ENCODE results near the gene SYNC. TPM values are rescaled to one million over a fixed set of nuclear protein-coding genes. Genes with fewer than 3 reads are reported as not detected.

SYNC gene
- total and polyA plus RNA-seq, 9 donors = 24.2 to 46.3 (median 35.5) TPM

DNA sequence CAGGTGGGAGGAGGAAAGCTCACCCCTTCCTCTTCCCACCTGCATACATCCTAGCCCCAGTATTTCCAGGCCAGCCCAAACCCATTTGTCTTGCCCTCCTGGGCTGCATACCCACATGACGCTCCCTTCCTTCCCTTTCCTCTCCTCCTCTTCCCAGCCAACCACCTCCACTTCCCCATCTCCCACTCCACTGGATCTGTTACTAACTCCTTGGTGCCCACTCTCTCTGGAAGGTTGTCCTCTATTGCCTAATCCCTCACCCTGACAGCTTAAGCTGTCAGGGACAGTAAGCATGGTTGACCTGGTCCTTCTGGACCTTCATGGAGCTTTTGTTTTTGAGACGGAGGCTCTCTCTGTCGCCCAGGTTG lies 23.0 kb upstream of the SYNC start:
- Histone ChIP-seq H3K4me3 (ENCODE audit: low read length) (no peak overlapping the region), H3K4me1 (ENCODE audit: control insufficient read depth, insufficient read depth, low read length) (peaks cover 7% of the 10 kb centered on the region), H3K27ac (ENCODE audit: low read length) (no peak overlapping the region), H3K36me3 (ENCODE audit: control insufficient read depth, insufficient read depth, low read length) (no peaks in the 10 kb centered on the region), H3K9me3 (replicated peaks; ENCODE audit: control insufficient read depth, low read depth, low read length) (no peaks in the 10 kb centered on the region), H3K27me3 (ENCODE audit: control insufficient read depth, insufficient read depth, low read length) (no peaks in the 10 kb centered on the region)
- WGBS (ENCODE audit: insufficient coverage) = 79% methylated on average over 3 of the region's 3 CpGs
- DNase-seq = no peak

- Histone ChIP-seq H3K4me3 (ENCODE audit: low read length) (no peak overlapping the region), H3K27ac (ENCODE audit: low read length) (no peak overlapping the region)
- peak; percentile 59 for DNase-seq
These were observed 22.4 kb upstream of the SYNC start for GRCh38 chr1:32724678-32725614.

DNA sequence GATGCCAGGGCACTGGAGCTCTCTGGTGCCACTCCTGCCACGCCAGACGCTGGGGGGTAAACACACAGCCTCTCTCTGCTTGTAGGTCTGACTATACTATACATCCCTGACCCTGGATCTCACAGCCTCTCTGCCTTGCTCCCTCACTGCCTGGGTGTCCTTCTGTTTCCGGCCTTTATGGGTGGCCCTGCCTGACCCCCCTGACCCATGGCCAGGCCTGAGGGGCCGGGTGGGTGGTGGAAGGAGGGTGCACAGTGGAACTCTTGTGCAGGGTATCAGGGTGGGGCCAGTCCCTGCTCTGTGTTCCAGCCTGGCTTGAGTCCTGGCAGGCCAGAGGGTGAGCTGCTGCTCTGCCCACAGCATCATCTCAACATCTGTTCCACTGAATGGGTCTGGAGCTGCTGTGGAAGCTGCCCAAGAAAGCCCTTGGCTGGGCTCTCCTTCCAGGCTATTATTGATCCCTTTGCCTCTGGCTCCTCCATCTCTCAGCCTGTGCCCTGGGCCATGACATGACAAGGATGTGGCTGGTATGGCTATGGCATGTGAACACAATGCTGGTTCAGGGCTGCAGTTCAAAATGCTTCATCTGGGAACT lies 17.2 kb upstream of the SYNC start:
- H3K36me3 ChIP-seq (ENCODE audit: control insufficient read depth, insufficient read depth, low read length) = no peaks in the 10 kb centered on the region
- no peak for DNase-seq
- 80% methylated on average over 1 of the region's 4 CpGs for WGBS (ENCODE audit: insufficient coverage)
- H3K4me3 ChIP-seq (ENCODE audit: low read length) = no peak overlapping the region
- no peaks in the 10 kb centered on the region for H3K27me3 ChIP-seq (ENCODE audit: control insufficient read depth, insufficient read depth, low read length)
- peaks cover 3% of the 10 kb centered on the region for H3K4me1 ChIP-seq (ENCODE audit: control insufficient read depth, insufficient read depth, low read length)
- no peak overlapping the region for H3K27ac ChIP-seq (ENCODE audit: low read length)
- H3K9me3 ChIP-seq (replicated peaks; ENCODE audit: control insufficient read depth, low read depth, low read length) = no peaks in the 10 kb centered on the region

More at GRCh38 chr1:32724678-32725614, 22.4 kb upstream of the SYNC start:
- Histone ChIP-seq H3K4me1 (ENCODE audit: control insufficient read depth, insufficient read depth, low read length) (peaks cover 9% of the 10 kb centered on the region), H3K9me3 (replicated peaks; ENCODE audit: control insufficient read depth, low read depth, low read length) (no peaks in the 10 kb centered on the region), H3K36me3 (ENCODE audit: control insufficient read depth, insufficient read depth, low read length) (no peaks in the 10 kb centered on the region), H3K27me3 (ENCODE audit: control insufficient read depth, insufficient read depth, low read length) (no peaks in the 10 kb centered on the region)
- WGBS (ENCODE audit: insufficient coverage) = 52% methylated on average over 2 of the region's 14 CpGs

DNA sequence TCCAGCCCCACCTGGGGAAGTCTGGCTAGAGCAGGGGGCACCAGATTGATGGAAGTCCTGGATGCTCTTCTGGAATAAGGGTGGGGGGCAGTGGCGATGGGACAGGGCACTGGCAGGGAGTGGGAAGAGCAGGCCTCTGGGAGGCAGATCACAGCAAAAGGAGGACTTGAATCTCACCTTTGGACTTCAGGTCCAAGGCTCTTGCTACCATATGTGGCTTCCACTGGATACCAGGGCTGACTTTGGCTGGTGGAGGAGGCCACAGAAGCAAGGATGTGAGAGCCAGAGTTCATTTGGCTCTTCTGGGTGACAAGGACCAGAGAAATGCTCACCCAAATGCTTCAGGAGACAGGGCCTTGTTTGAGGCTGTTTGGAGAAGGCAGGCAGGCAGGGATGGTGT lies 16.0 kb upstream of the SYNC start:
- H3K4me3 ChIP-seq (ENCODE audit: low read length) = no peak overlapping the region
- 100% methylated on average over 1 of the region's 1 CpG for WGBS (ENCODE audit: insufficient coverage)
- no peak overlapping the region for H3K27ac ChIP-seq (ENCODE audit: low read length)
- H3K9me3 ChIP-seq (replicated peaks; ENCODE audit: control insufficient read depth, low read depth, low read length) = no peaks in the 10 kb centered on the region
- H3K27me3 ChIP-seq (ENCODE audit: control insufficient read depth, insufficient read depth, low read length) = no peaks in the 10 kb centered on the region
- no peak for DNase-seq
- no peaks in the 10 kb centered on the region for H3K36me3 ChIP-seq (ENCODE audit: control insufficient read depth, insufficient read depth, low read length)
- H3K4me1 ChIP-seq (ENCODE audit: control insufficient read depth, insufficient read depth, low read length) = peaks cover 3% of the 10 kb centered on the region

- H3K27ac ChIP-seq (ENCODE audit: low read length) = no peak overlapping the region
- H3K4me3 ChIP-seq (ENCODE audit: low read length) = no peak overlapping the region
- peaks cover 3% of the 10 kb centered on the region for H3K4me1 ChIP-seq (ENCODE audit: control insufficient read depth, insufficient read depth, low read length)
- 100% methylated on average over 1 of the region's 2 CpGs for WGBS (ENCODE audit: insufficient coverage)
- H3K9me3 ChIP-seq (replicated peaks; ENCODE audit: control insufficient read depth, low read depth, low read length) = no peaks in the 10 kb centered on the region
- DNase-seq = no peak
- no peaks in the 10 kb centered on the region for H3K27me3 ChIP-seq (ENCODE audit: control insufficient read depth, insufficient read depth, low read length)
- H3K36me3 ChIP-seq (ENCODE audit: control insufficient read depth, insufficient read depth, low read length) = no peaks in the 10 kb centered on the region
These were observed 15.5 kb upstream of the SYNC start for GRCh38 chr1:32718036-32718435.

- Histone ChIP-seq H3K27me3 (ENCODE audit: control insufficient read depth, insufficient read depth, low read length) (no peaks in the 10 kb centered on the region), H3K9me3 (replicated peaks; ENCODE audit: control insufficient read depth, low read depth, low read length) (no peaks in the 10 kb centered on the region), H3K36me3 (ENCODE audit: control insufficient read depth, insufficient read depth, low read length) (no peaks in the 10 kb centered on the region), H3K4me1 (ENCODE audit: control insufficient read depth, insufficient read depth, low read length) (peaks cover 3% of the 10 kb centered on the region), H3K4me3 (ENCODE audit: low read length) (no peak overlapping the region), H3K27ac (ENCODE audit: low read length) (no peak overlapping the region)
- WGBS (ENCODE audit: insufficient coverage) = 92% methylated on average over 2 of the region's 4 CpGs
- DNase-seq = no peak
These were observed 14.9 kb upstream of the SYNC start for GRCh38 chr1:32717503-32717902.

DNA sequence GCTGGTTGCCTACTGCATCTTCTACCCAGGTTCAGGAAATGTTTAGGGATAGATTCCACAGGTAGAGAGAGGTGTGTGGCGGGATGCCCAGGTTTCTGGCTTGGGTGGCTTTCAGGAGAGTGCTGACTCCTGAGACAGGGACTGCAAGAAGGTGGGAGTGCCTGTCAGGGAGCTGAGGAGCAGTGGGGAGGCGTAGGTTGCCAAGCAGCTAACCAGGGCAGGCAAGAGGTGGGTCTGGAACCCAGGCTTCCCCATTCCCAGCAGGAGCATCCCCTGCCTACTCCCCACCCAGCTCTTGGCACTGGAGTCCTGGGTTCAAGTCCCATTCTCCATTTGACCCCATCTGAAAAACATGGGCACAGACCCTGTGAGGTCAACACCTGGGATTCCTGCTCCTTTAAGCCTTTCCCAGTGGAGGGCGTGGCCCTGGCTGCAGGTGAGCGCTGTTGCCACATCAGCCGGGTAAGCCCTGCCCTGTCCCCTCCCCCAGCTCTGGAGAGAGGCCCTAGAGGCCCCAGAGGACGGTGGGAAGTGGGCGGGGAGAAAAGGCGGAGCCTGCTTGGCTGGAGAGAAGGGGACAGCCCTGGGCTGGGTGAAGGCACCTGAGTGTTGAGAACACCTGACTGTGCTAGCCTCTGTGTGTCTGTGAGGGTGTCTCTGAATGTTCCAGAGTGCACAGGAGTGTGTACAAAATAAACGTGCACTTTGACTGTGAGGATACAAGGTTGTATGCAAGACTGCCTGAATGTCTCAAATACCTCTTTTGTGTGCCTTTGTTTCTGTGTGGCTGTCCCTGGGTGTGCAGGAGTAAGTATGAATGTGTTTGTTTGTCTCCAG lies 14.0 kb upstream of the SYNC start:
- H3K27ac ChIP-seq (ENCODE audit: low read length) = no peak overlapping the region
- DNase-seq = no peak
- 18% methylated on average over 5 of the region's 9 CpGs for WGBS (ENCODE audit: insufficient coverage)

DNA sequence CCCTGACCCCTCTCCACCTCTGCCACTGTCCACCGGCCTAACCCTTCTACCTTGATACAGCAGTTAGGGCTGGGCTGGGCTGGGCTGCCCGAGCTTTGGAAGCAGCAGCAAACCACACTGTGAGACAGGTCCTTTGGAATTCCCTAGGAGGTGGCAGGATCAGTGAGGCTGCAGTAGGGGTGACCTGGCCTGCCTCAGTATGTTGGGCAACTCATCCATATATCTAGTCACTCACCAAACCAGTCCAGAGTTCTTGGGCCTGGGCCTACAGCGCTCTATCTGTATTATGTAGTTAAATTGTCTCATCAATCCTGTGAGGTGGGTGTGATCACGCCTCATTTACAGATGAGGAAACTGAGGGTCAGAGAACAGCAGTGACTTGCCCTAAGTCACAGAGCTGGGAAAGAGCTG lies 13.3 kb upstream of the SYNC start:
- Histone ChIP-seq H3K36me3 (ENCODE audit: control insufficient read depth, insufficient read depth, low read length) (no peaks in the 10 kb centered on the region), H3K27ac (ENCODE audit: low read length) (no peak overlapping the region), H3K9me3 (replicated peaks; ENCODE audit: control insufficient read depth, low read depth, low read length) (no peaks in the 10 kb centered on the region), H3K4me1 (ENCODE audit: control insufficient read depth, insufficient read depth, low read length) (peaks cover 10% of the 10 kb centered on the region), H3K4me3 (ENCODE audit: low read length) (no peak overlapping the region), H3K27me3 (ENCODE audit: control insufficient read depth, insufficient read depth, low read length) (no peaks in the 10 kb centered on the region)
- DNase-seq = no peak
- 73% methylated on average over 3 of the region's 4 CpGs for WGBS (ENCODE audit: insufficient coverage)

More for the DNA sequence above, 14.0 kb upstream of the SYNC start:
- Histone ChIP-seq H3K36me3 (ENCODE audit: control insufficient read depth, insufficient read depth, low read length) (no peaks in the 10 kb centered on the region), H3K9me3 (replicated peaks; ENCODE audit: control insufficient read depth, low read depth, low read length) (no peaks in the 10 kb centered on the region), H3K27me3 (ENCODE audit: control insufficient read depth, insufficient read depth, low read length) (no peaks in the 10 kb centered on the region), H3K4me3 (ENCODE audit: low read length) (no peak overlapping the region), H3K4me1 (ENCODE audit: control insufficient read depth, insufficient read depth, low read length) (peaks cover 10% of the 10 kb centered on the region)

DNA sequence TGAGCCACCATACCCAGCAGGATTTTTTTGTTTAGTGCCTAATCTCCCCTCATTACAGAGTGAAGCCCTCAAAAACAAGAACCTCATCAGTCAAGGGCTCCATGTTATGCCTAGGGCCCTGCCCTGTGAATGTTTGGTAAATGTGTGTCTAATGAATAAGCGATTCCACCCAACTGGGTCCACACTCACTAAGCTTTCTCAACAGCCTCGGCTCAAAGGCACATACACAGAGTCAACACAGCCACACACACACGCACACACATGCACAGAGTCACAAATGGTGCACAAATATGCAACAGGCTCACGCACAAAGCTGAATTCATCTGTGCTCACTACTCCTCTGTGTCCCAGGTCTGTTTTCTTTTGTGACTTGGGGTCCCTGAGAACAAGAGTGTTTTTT lies 11.7 kb upstream of the SYNC start:
- H3K4me3 ChIP-seq (ENCODE audit: low read length) = no peak overlapping the region
- no peaks in the 10 kb centered on the region for H3K27me3 ChIP-seq (ENCODE audit: control insufficient read depth, insufficient read depth, low read length)
- no peaks in the 10 kb centered on the region for H3K9me3 ChIP-seq (replicated peaks; ENCODE audit: control insufficient read depth, low read depth, low read length)
- peaks cover 7% of the 10 kb centered on the region for H3K4me1 ChIP-seq (ENCODE audit: control insufficient read depth, insufficient read depth, low read length)
- H3K27ac ChIP-seq (ENCODE audit: low read length) = no peak overlapping the region
- no peak for DNase-seq
- no peaks in the 10 kb centered on the region for H3K36me3 ChIP-seq (ENCODE audit: control insufficient read depth, insufficient read depth, low read length)
- 100% methylated on average over 1 of the region's 4 CpGs for WGBS (ENCODE audit: insufficient coverage)

DNA sequence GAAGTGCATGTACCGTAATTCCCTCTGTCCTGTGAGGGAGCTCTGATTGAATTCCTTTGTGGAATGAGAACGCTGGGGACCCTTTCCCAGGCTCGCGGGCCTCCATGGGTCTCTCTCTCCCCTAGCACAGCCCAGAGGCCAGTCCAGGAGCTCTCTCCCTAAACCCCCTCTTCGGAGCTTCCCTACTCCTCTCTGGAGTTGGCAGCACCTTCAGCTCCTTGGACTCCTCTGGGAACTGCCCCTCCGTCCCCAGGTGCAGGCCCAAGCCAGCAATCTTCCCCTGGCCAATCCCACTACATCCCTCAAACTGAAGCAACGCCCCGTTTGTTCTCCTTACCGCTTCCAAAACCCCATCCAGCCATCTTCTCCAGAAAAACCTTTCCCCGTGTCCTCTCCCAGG lies 10.5 kb upstream of the SYNC start:
- 54% methylated on average over 9 of the region's 10 CpGs for WGBS (ENCODE audit: insufficient coverage)
- DNase-seq = no peak
- Histone ChIP-seq H3K27me3 (ENCODE audit: control insufficient read depth, insufficient read depth, low read length) (no peaks in the 10 kb centered on the region), H3K27ac (ENCODE audit: low read length) (no peak overlapping the region), H3K36me3 (ENCODE audit: control insufficient read depth, insufficient read depth, low read length) (no peaks in the 10 kb centered on the region), H3K4me3 (ENCODE audit: low read length) (no peak overlapping the region), H3K9me3 (replicated peaks; ENCODE audit: control insufficient read depth, low read depth, low read length) (no peaks in the 10 kb centered on the region), H3K4me1 (ENCODE audit: control insufficient read depth, insufficient read depth, low read length) (peaks cover 7% of the 10 kb centered on the region)
